ENCODE data around the gene SFRP5.

DNA sequence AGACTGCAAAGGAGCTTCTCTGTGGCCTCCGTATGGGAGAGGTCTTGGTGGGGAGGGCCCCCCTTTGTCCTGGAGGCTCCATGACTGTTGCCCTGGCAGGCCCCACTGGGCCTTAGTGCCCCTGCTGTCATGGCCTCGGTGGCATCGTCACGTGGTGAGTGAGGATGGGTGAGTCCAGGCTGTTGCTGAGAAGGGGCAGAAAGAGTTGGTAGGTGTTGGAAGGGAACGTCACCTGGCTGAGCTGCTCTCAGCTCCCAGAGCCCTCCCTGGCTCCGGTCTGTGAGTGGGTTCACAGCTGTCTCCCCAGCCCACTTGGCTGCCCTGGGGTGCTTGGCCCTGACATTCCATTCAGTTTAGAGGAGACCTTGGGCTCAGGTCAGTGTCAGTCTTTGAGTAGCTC lies 16.1 kb downstream of the SFRP5 start:
- TF ChIP-seq, protein P1, sequence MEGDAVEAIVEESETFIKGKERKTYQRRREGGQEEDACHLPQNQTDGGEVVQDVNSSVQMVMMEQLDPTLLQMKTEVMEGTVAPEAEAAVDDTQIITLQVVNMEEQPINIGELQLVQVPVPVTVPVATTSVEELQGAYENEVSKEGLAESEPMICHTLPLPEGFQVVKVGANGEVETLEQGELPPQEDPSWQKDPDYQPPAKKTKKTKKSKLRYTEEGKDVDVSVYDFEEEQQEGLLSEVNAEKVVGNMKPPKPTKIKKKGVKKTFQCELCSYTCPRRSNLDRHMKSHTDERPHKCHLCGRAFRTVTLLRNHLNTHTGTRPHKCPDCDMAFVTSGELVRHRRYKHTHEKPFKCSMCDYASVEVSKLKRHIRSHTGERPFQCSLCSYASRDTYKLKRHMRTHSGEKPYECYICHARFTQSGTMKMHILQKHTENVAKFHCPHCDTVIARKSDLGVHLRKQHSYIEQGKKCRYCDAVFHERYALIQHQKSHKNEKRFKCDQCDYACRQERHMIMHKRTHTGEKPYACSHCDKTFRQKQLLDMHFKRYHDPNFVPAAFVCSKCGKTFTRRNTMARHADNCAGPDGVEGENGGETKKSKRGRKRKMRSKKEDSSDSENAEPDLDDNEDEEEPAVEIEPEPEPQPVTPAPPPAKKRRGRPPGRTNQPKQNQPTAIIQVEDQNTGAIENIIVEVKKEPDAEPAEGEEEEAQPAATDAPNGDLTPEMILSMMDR (IDR thresholded peaks at IDR 0.05; ENCODE audit: insufficient read depth, low read length), result no peak
- TF ChIP-seq SPI1 (IDR thresholded peaks at IDR 0.05; ENCODE audit: borderline replicate concordance, low read depth), result no peak

All from HL-60 (cell line).